Activated CD8-positive, alpha-beta memory T cell treated with anti-CD3 and anti-CD28 coated beads, Interleukin-2, amount 50 U/mL, for 4 hours (primary cell): Measurements from ENCODE around the gene CHD6.

Source experiments
- DNase-seq: peaks from one replicate; pipeline ENCODE4 v3.0.0-alpha.2; 2020

Gene CHD6

GRCh38 chr20:41505184-41505583, 113.0 kb downstream of the CHD6 start:
- no peak for DNase-seq

- no peak for DNase-seq
Observed at GRCh38 chr20:41501376-41501775, 116.8 kb downstream of the CHD6 start.

DNA sequence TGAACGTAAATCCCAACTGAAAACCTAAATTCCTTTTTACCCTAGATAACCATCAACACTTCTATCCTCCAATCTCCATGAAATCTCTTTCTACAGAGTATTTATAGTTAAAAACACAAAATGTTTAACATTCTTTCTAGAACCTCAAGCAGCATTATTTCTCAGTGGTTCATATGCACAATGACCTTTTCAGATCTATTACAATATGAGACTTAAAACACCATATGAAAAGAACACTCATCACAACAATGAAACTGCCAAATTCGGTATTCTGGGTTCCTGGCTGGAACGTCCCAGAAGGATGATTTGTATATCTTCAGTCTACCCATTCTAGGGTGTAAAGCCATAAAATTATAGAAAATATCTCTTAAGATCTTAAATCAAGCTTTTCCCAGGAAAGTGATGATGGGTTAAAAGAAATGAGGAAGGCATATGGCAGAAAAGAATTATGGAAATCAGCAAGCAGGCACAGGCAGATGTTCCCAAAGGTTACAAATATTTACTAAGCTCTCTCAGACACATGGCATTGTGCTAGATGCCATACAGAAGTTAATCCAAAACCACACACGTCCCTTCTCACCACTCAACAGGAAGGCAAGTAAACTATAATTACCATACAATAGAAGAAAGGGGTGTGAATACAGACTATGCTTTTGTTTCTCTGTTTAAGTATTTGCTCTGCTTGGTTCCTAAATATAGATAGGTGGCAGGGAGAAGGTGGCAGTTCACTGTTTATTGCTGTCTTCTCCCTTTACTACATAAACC, 118.0 kb downstream of the CHD6 start:
- no peak for DNase-seq

GRCh38 chr20:41499064-41499463, 119.1 kb downstream of the CHD6 start:
- DNase-seq, result no peak

- DNase-seq, result no peak
Observed at GRCh38 chr20:41497186-41497895, 120.8 kb downstream of the CHD6 start.

GRCh38 chr20:41494451-41494850, 123.7 kb downstream of the CHD6 start:
- DNase-seq, result no peak

GRCh38 chr20:41483553-41483930, 134.6 kb downstream of the CHD6 start:
- no peak for DNase-seq

DNA sequence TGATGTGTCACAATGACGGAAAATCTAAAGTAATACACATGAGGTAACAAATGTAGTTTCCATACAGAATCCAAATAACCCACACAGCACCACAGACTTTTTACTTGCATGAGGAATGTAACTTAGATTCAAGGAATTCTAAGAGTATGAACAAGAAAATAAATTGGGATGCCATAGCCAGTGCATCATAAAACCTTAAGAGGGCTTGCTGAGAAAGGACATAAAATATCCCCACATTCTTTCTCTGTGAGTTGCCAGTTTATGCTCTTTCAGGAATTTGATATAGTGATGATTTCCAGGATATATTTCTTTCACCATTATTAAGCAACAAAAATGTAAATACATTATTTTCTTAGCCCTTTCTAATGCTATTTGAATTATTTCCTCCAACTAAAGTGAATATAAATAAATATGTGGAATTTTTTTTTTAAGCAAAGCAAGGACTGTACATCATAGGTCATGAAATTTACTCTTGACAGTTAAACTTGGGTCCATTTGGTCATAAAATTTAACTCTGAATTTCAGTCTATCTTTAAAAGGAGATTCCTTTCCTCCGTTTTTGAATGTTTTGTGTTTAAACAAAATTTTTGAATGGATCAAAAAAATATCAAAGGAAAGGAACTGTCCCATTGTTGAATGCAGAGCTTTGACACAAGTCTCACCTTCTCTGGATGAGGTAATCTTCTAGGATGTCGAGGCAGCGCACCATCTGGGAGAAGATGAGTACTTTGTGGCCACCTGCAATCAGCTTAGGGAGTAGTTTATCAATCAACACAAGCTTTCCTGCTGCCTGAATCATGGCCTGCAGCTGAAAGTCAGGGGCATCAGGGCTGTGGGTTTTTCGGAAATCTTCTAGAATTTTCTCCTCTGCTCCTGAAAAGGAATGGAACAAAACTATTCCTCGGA, 135.3 kb downstream of the CHD6 start:
- DNase-seq, result no peak

GRCh38 chr20:41480054-41480770, 138.0 kb downstream of the CHD6 start:
- no peak for DNase-seq

DNA sequence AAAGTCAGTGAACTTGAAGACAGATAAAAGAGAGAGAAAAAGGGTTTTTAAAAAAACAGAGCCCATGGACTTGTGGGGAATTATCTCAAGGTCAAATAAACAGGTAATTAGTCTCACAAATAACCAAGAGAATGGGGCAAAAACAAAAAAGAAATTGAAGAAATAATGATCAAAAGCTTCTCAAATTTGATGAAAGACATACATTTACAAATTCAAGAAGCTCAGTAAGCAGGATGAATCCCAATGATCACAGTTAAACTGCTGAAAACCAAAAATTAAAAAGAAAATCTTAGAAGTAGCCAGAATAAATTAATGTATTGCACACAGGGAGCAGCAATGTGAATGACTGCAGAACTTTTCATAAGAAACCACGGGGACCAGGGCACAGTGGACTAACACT, 139.1 kb downstream of the CHD6 start:
- no peak for DNase-seq

GRCh38 chr20:41478026-41478425, 140.2 kb downstream of the CHD6 start:
- DNase-seq, result no peak

- DNase-seq, result no peak
Observed at GRCh38 chr20:41476446-41476845, 141.7 kb downstream of the CHD6 start.

GRCh38 chr20:41476013-41476441, 142.2 kb downstream of the CHD6 start:
- DNase-seq, result no peak

- DNase-seq, result no peak
Observed at GRCh38 chr20:41475503-41475902, 142.7 kb downstream of the CHD6 start.

GRCh38 chr20:41470362-41471095, 147.6 kb downstream of the CHD6 start:
- no peak for DNase-seq

DNA sequence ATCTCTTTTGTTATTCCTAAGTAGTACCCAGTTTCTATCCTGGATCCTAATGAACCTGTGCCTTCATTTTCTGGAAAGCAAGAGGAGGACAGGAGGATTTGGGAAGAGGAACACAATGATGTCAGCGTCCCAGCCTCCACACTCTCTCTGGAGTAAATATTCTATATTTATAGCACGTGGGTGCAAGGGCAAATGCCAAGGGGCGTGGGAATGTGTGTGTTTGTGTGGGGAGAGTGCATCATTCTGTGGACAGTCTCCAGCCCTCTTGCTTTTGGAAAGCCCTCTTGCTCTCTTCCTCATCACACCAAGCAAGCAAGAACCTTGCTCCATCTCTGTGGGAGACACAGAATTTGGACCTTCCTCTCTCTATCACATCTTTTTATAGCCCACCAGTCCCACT, 148.3 kb downstream of the CHD6 start:
- no peak for DNase-seq

DNA sequence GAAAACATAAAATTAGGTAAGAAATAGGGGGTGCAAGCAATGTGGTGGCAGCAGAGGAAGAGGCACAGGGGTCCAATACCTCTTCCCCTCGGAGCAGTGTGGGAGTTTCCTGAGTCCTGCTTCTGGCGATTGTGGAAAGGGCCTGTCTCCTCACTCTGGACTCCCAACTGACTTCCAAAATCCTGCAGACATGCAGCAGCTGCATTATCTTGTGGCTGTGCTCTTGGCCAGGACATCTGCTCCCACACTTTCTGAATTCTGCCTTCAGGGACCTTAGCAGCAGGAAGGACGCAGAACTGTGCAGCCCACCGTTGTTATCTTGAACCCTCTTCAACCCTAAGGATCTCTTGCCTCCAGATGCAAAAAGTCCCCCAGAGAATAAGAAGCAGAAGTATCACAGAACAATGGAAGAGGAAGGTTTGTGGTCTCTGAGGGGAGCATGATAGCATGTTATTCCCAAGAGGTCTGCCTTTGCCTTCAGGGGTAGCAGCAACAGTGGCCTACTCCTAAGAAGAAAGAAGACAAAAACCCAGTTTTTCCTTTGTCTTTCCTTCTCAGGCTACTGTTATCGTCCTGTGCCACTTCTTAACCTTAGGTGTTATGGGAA, 149.1 kb downstream of the CHD6 start:
- DNase-seq, result no peak

DNA sequence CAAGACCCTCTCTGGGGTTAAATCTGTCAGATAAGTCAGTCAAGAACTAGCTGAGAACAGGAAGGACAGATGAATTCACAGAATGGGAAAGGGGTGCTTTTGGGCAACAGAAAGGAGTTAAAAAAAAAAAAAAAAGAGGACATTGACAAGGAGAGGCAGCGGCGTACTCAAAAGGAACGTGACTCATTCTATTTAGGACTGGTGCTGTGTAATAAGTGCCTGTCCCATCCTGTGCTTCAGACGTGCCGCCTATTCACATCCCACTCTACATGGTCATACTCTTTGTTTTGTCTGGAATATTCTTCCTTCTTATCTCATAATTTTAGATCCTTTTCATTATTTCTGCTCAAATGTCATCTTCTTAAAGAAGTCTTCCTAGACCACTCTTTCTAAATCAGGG, 150.5 kb downstream of the CHD6 start:
- no peak for DNase-seq

GRCh38 chr20:41467220-41467619, 151.0 kb downstream of the CHD6 start:
- DNase-seq, result no peak

DNA sequence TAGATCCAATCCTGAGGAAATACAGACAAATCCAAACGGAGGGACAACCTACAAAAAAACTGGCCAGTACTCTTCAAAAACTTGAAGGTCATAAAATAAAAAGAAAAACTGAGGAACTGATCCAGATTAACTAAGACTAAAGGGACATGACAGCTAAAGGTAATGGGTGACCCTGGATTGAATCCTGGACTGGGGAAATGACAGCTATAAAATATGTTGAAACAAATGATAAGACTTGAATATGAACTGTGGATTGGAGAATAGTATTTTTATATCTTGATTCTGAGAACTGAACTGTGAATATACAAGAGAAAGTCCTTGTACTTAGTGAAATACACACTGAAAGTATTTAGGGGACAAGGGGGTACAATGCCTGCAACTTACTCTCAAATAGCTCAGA, 154.6 kb downstream of the CHD6 start:
- no peak for DNase-seq

GRCh38 chr20:41462372-41463161, 155.6 kb downstream of the CHD6 start:
- DNase-seq, result no peak
